Keratinocyte (primary cell): Measurements from ENCODE around the gene DUS4L. TPM values are rescaled to one million over a fixed set of nuclear protein-coding genes. Genes with fewer than 3 reads are reported as not detected.

Source experiments
- DNase-seq: peaks from one replicate; pipeline ENCODE4 v3.0.0-alpha.2; 2011; ENCODE audit warnings: low read depth, missing footprints, low spot score
- FAIRE-seq: peaks from 2 replicates; lab custom pipeline; 2011; peaks lifted over from hg19 to GRCh38; lab: Jason Lieb, UNC
- H2AFZ ChIP-seq: 2 replicates; pipeline ENCODE4 v1.6.0; 2012; ENCODE audit warnings: low read length, control low read depth, inconsistent platforms; ENCODE audit not compliant: control insufficient read depth
- H3K27ac ChIP-seq: 2 replicates; pipeline ENCODE4 v1.5.1; 2011; ENCODE audit warnings: low read length; ENCODE audit not compliant: control insufficient read depth, insufficient read depth
- H3K27me3 ChIP-seq: 3 replicates; pipeline ENCODE4 v1.6.0; 2011; ENCODE audit warnings: low read length; ENCODE audit not compliant: control insufficient read depth, insufficient read depth; ENCODE audit errors: extremely low read depth
- H3K36me3 ChIP-seq, 2 experiments: 2 replicates in 1 of 2; 3 replicates in 1 of 2; pipeline ENCODE4 v1.5.1; 2011; ENCODE audit warnings: low read length in 2 of 2, mild to moderate bottlenecking in 1 of 2; ENCODE audit not compliant: control insufficient read depth in 2 of 2, insufficient read depth in 2 of 2; ENCODE audit errors: extremely low read depth in 1 of 2
- H3K4me1 ChIP-seq: 3 replicates; pipeline ENCODE4 v1.5.1; 2011; ENCODE audit warnings: low read length; ENCODE audit not compliant: control insufficient read depth, insufficient read depth; ENCODE audit errors: extremely low read depth
- H3K4me2 ChIP-seq: 3 replicates; pipeline ENCODE4 v1.6.0; 2011; ENCODE audit warnings: low read depth, low read length; ENCODE audit not compliant: control insufficient read depth, insufficient read depth; ENCODE audit errors: extremely low read depth
- H3K4me3 ChIP-seq, 3 experiments: fragments of 200-600 bp in 1 of 3; sonication (generic) in 1 of 3; 2 replicates in 2 of 3; 3 replicates in 1 of 3; pipeline ENCODE4 v1.5.1; 2011 to 2016; ENCODE audit warnings: low read length in 3 of 3, mild to moderate bottlenecking in 3 of 3, control low read depth in 2 of 3, inconsistent platforms in 1 of 3, low read depth in 1 of 3, mixed read lengths in 1 of 3, mixed run types in 1 of 3, moderate library complexity in 1 of 3; ENCODE audit not compliant: control insufficient read depth in 2 of 3, insufficient read depth in 2 of 3; ENCODE audit errors: extremely low read depth in 1 of 3
- H3K79me2 ChIP-seq: 2 replicates; pipeline ENCODE4 v1.6.0; 2012; ENCODE audit warnings: low read length; ENCODE audit not compliant: control insufficient read depth, insufficient read depth
- H3K9ac ChIP-seq: 3 replicates; pipeline ENCODE4 v1.6.0; 2011; ENCODE audit warnings: low read length; ENCODE audit not compliant: control insufficient read depth, insufficient read depth; ENCODE audit errors: extremely low read depth
- H3K9me1 ChIP-seq: 3 replicates; pipeline ENCODE4 v1.6.0; 2011; ENCODE audit warnings: low read length; ENCODE audit not compliant: control insufficient read depth, insufficient read depth; ENCODE audit errors: extremely low read depth
- H3K9me3 ChIP-seq: 2 replicates; pipeline ENCODE4 v1.5.1; 2012; ENCODE audit warnings: low read depth, low read length; ENCODE audit not compliant: control insufficient read depth
- H4K20me1 ChIP-seq: 3 replicates; pipeline ENCODE4 v1.6.0; 2011; ENCODE audit warnings: low read length; ENCODE audit not compliant: control insufficient read depth, insufficient read depth; ENCODE audit errors: extremely low read depth
- EZH2 ChIP-seq: IDR thresholded peaks from one replicate; pipeline ENCODE4 v1.6.1; 2012; ENCODE audit warnings: inconsistent platforms, mild to moderate bottlenecking, low read length, moderate library complexity
- dilution Hi-C: fragments of 300-500 bp; cut with MboI; formaldehyde crosslinking; loops from one replicate; pipeline ENCODE4 v1.7.0; 2020; ENCODE audit warnings: low sequenced_read_pairs; ENCODE audit not compliant: extremely low pct_ligation_motif_present
- polyA plus RNA-seq, 5 experiments: library from polyadenylated mRNA; depleted of rRNA in 3 of 5; stranded (reverse) in 3 of 5; stranded (forward) in 1 of 5; unstranded in 1 of 5; fragments of >200 nt; gene quantifications; 1 replicate in 1 of 5; 2 replicates in 3 of 5; 3 replicates in 1 of 5; pipeline versions ENCODE4 v1.2.1 to v1.2.3, GENCODE V29; 2011 to 2012; ENCODE audit warnings: missing spikeins in 2 of 5, low read depth in 1 of 5, low replicate concordance in 1 of 5
- TF ChIP-seq, protein P1 (sequence below), 3 experiments: IDR thresholded peaks in 1 of 3; conservative IDR thresholded peaks in 1 of 3; optimal IDR thresholded peaks in 1 of 3; 2 replicates in 2 of 3; 3 replicates in 1 of 3; pipeline versions ENCODE3 to v1.5.1; 2011; ENCODE audit warnings: low read length in 3 of 3, mild to moderate bottlenecking in 3 of 3, moderate library complexity in 2 of 3, control low read depth in 1 of 3, inconsistent platforms in 1 of 3; ENCODE audit not compliant: insufficient read depth in 2 of 3; ENCODE audit errors: extremely low read depth in 1 of 3

The DUS4L gene
- polyA plus RNA-seq, 1 donor (not counting 4 experiments of a cell fraction or from before 2014, with no cell fraction given), result 11.3 TPM

DNA sequence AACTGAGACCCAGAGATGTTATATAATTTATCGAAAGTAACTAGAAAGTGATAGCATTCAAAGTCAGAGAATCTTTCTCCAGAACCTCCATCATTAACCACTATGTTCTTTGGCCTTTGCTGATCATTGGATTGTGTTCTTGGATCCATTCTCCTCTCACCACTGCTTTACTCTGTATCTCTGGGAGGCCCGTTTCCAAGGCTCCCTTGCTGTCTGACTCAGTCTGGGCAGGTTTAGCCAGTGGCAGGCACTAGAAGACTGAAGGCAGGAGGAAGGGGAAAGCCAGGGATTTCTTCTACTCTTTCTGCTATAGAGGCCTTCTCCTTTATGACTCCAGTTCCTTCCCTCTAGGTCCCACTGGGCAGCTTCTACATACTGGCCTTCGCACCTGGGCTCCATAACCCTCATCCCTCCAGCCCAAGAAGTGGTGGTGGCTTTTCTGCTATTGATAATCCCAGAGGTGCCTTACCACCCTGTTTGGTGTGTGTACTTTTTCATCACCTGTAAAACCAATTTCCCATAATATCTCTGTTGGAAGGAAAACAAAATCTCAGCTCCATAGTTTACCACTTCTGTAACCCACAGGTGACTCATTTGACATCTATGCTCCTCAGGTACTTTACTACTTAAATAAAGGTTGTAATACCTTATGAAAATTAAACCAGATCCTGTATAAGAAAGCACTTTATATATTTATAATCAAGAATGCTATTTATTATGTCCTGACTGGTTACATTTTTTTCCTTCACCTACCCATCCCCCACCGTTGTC is 52.3 kb downstream of the DUS4L start:
- no peak for TF ChIP-seq EZH2
- TF ChIP-seq, protein P1, sequence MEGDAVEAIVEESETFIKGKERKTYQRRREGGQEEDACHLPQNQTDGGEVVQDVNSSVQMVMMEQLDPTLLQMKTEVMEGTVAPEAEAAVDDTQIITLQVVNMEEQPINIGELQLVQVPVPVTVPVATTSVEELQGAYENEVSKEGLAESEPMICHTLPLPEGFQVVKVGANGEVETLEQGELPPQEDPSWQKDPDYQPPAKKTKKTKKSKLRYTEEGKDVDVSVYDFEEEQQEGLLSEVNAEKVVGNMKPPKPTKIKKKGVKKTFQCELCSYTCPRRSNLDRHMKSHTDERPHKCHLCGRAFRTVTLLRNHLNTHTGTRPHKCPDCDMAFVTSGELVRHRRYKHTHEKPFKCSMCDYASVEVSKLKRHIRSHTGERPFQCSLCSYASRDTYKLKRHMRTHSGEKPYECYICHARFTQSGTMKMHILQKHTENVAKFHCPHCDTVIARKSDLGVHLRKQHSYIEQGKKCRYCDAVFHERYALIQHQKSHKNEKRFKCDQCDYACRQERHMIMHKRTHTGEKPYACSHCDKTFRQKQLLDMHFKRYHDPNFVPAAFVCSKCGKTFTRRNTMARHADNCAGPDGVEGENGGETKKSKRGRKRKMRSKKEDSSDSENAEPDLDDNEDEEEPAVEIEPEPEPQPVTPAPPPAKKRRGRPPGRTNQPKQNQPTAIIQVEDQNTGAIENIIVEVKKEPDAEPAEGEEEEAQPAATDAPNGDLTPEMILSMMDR (optimal IDR thresholded peaks at IDR 0.05 in 1 of 3, IDR thresholded peaks at IDR 0.05 in 1 of 3, conservative IDR thresholded peaks at IDR 0.05 in 1 of 3; ENCODE audit: extremely low read depth in 1 of 3, insufficient read depth in 2 of 3, low read length in 3 of 3), result no peak
- Histone ChIP-seq H3K9me1 (no peaks in the 10 kb centered on the region), H3K9ac (no peak overlapping the region), H3K4me3 (no peak overlapping the region), H3K4me2 (no peak overlapping the region), H2AFZ (no peak overlapping the region), H3K27ac (no peak overlapping the region), H4K20me1 (no peaks in the 10 kb centered on the region), H3K9me3 (no peaks in the 10 kb centered on the region), H3K27me3 (no peaks in the 10 kb centered on the region), H3K79me2 (no peaks in the 10 kb centered on the region), H3K4me1 (peaks cover 21% of the 10 kb centered on the region), H3K36me3 (peaks cover 8 to 11% of the 10 kb centered on the region in 2 experiments)
- dilution Hi-C loops, result no loop called here
- DNase-seq, result no peak
- FAIRE-seq, result peak; percentile 39

GRCh38 chr7:107622429-107622828 is 58.7 kb downstream of the DUS4L start:
- no peaks in the 10 kb centered on the region for H3K4me1 ChIP-seq
- FAIRE-seq (peak; percentile 23), DNase-seq (no peak)
- peaks cover 5 to 13% of the 10 kb centered on the region in 2 experiments for H3K36me3 ChIP-seq
- dilution Hi-C loops, result no loop called here
- H2AFZ ChIP-seq, result no peak overlapping the region
- no peaks in the 10 kb centered on the region for H4K20me1 ChIP-seq
- H3K79me2 ChIP-seq, result no peaks in the 10 kb centered on the region
- H3K4me3 ChIP-seq, result no peak overlapping the region
- H3K9ac ChIP-seq, result no peak overlapping the region
- no peak overlapping the region for H3K4me2 ChIP-seq
- no peak for TF ChIP-seq EZH2
- TF ChIP-seq, protein P1 (optimal IDR thresholded peaks at IDR 0.05 in 1 of 3, IDR thresholded peaks at IDR 0.05 in 1 of 3, conservative IDR thresholded peaks at IDR 0.05 in 1 of 3; ENCODE audit: extremely low read depth in 1 of 3, insufficient read depth in 2 of 3, low read length in 3 of 3), result no peak
- H3K9me1 ChIP-seq, result no peaks in the 10 kb centered on the region
- H3K9me3 ChIP-seq, result no peaks in the 10 kb centered on the region
- H3K27ac ChIP-seq, result no peak overlapping the region
- H3K27me3 ChIP-seq, result no peaks in the 10 kb centered on the region
